Fibroblast of the conjunctiva (primary cell): ENCODE data around the gene AGPAT3.

Experiments
- DNase-seq: peaks from one replicate; pipeline ENCODE4 v3.0.0-alpha.2; 2010; ENCODE audit warnings: low read depth

AGPAT3 gene

DNA sequence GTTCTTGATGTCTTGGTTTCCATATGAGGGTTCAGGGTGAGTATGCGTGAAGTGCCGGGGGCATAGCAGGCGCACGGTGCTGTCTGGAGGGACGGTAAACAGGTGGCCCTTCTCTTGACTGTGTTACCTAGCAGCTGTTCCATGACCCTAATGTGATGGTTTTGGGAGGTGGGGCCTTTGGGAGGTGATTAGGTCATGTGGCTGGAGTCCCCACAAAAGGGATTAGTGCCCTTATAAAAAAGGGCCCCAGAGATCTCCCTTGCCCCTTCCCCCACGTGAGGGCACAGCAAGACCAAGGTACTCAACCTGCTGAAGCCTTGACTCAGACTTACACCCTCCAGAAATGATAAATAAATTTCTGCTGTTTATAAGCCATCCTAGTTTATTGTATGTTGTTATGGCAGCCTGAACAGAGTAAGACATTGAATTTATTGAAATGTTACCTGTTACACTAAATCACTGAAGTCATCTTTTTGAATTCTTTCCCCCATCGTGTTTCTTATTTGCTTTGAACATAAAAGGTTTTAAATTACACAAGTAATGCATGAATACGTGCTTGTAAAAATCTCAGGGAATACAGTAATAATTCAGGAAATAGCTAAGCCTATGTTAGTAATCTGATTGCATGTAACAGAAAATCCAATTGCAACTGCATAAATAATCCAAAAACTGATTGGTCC, 162.7 kb downstream of the AGPAT3 start:
- DNase-seq = no peak

DNA sequence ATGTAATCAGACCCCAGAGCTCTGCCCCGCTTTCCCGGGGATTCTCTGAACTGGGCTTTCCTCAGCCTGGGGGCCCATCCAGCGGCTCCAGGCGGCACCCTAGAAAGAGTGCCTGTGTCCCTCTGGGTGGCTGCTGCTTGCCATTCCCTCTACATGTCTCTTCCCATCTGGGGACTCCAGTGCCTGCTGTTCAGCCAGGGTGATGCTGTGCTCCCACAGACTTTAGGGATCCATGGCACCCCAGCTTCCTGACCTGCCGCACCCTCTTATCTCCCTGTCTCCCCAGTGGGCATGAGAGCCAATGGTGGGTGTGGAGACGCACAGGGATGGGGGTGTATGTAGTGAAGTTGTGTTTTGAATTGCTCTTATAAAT, 163.2 kb downstream of the AGPAT3 start:
- DNase-seq = no peak

DNA sequence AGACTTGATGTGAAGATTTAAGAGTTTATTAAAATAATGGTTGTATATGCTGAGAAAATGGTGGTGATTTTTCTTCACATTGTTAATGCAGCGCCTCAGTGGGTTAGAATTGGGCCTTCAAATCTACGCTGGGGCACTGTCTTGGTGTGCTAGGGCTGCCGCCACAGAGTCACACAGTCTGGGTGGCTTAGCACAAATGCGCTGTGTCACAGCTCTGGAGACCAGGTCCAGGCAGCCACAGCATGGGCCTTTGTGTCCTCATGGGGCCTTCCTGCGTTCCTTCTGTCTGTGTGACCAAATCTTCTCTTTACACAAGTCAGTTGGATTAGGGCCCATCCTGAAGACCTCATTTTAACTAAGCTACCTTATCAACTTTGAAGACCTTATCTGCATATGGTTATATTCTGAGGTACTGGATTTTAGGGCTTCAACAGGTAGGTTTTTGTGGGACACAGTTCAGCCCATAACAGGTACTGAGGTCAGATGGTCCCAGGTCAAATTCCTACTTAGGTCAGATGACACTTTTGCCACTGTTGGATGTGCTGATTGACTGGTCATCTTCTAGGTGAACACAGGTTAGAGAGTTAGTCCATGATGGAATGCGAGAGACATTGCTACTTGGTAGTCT, 164.6 kb downstream of the AGPAT3 start:
- no peak for DNase-seq

DNA sequence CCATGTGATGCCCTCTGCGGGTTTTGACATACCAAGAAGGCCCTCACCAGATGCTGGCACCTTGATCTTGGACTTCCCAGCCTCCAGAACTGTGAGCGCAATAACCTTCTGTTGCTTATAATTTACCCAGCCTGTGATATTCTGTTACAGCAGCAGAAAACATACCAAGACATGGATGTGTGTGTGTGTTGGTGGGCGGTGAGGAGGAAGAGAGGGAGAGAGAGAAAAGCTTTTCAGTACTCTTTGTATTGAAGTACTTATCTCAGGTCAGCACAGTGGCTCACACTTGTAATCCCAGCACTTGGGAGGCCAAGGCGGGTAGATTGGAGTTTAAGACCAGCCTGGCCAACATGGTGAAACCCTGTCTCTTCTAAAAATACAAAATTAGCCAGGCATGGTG, 170.2 kb downstream of the AGPAT3 start:
- no peak for DNase-seq
